HG02763 (cell line): ENCODE data around the gene FHAD1.
"Not testable (repeated sequence)": the region's sequence is repeated elsewhere in the genome, so short reads cannot be mapped to it uniquely, and the experiment has no call there.

Experiments used
- ATAC-seq: cut with Tn5 transposase; IDR thresholded peaks from one replicate; pipeline ENCODE4 v1.9.1; 2021; ENCODE audit warnings: mild to moderate bottlenecking, moderate library complexity; ENCODE audit not compliant: unreplicated experiment

The FHAD1 gene

DNA sequence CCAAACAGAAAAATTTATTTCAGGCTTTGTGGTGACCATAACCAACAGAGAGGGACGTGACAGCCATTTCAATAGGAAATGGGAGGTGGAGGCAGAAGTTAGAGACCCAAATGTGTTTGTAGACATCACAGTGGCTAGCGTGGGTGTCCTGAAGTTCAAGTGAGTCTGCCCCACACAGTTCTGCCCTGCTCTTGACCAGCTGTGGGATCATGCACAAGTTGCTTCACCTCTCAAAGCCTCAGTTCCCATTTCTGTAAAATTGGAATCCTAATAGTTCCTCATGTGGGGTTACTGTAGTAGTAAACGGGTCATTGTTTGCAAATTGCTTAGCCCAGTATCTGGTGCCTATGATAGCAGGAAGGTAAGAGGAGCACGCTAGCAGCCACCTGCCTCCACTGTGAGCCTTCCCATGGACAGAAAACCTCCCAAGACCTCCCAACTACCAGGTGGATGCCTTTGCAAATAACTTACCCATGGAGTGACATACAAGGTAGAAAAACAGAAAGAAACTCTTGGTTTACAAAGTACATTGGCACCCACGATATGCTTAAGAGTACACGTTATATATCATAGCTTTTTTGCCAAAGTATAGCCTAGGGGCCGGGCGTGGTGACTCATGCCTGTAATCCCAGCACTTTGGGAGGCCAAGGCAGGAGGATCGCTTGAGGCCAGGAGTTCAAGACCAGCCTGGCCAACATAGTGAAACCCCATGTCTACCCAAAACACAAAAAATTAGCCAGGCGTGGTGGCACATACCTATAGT lies 29.1 kb downstream of the FHAD1 start:
- ATAC-seq: no peak

- no peak for ATAC-seq
These were observed 29.8 kb downstream of the FHAD1 start for GRCh38 chr1:15276691-15277446.

DNA sequence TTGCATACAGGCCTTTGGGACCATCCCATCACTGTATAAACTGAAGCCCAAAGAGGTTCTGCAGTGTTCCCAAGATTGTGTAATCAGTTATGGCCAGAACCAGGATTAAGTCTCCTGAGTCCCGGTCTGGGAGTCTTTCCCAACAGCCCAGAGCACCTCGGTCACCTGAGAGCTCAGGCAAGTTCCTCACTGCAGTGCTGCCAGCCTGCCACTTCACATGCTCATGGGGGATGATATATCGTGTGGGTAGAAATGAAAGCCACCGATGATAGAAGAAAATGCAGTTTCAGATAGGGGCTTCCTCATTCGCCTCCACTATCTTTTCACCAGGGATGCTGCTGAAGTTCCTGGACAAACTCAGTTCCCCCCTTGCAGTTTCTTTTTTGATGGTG lies 30.4 kb downstream of the FHAD1 start:
- no peak for ATAC-seq

GRCh38 chr1:15277933-15278332 lies 30.9 kb downstream of the FHAD1 start:
- no peak for ATAC-seq

- ATAC-seq: no peak
These were observed 32.7 kb downstream of the FHAD1 start for GRCh38 chr1:15279576-15280230.

DNA sequence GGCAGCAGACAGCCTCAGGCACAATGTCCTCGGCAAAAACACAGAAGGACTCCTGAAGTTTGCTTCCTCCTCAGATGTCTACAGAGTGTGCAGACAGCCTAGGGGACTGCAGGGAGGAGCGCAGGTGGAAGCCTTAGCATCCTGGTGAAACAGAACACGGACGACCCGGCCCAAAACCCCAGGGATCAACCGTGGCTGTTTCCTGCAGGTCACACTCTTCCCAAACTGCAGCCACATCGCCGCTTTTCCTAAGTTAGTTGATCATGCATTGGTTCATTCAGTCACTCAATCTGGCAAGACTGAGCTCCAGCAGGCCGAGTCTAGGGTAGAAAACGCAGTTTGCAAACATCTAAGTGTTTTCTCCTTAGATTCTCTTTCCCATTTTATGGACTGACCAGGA lies 33.4 kb downstream of the FHAD1 start:
- no peak for ATAC-seq

DNA sequence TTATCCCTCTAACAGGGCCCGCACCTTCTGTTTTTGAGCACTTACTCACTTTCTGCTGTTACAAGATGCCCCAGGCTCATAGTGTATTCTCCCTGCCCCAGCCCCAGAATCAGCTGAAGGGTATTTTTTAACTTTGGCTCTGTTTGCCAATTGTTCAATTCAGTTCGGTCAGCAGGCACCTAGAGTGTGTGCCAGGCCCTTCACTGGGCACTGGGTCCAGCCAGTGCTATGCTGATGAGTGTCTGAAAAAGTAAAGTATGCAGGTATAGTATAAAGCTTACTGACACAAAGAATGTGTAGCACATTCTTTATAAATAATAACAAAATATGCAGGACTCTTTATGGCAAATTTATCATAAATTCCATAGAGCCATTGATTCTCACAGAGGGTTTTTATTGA lies 35.0 kb downstream of the FHAD1 start:
- ATAC-seq: no peak

GRCh38 chr1:15282810-15283474 lies 35.9 kb downstream of the FHAD1 start:
- ATAC-seq: no peak

GRCh38 chr1:15283526-15283925 lies 36.5 kb downstream of the FHAD1 start:
- ATAC-seq: no peak

DNA sequence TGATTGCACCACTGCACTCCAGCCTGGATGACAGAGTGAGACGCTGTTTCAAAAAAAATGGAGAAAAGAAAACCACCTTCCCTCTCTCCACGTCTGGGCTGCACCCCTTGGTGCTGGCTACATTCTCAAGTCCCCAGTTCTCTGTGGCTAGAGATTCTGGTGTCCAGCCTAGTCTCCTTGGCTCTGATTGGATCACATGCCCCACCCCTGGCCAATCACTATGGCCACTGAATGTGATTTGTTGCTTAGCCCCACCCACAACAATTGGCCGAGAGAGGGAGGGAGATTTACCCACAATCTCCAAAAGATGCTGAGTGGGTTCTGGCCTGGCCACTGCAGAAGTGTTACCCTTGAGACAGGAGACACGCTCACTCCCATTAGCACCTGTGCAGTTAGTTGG lies 39.4 kb downstream of the FHAD1 start:
- no peak for ATAC-seq

DNA sequence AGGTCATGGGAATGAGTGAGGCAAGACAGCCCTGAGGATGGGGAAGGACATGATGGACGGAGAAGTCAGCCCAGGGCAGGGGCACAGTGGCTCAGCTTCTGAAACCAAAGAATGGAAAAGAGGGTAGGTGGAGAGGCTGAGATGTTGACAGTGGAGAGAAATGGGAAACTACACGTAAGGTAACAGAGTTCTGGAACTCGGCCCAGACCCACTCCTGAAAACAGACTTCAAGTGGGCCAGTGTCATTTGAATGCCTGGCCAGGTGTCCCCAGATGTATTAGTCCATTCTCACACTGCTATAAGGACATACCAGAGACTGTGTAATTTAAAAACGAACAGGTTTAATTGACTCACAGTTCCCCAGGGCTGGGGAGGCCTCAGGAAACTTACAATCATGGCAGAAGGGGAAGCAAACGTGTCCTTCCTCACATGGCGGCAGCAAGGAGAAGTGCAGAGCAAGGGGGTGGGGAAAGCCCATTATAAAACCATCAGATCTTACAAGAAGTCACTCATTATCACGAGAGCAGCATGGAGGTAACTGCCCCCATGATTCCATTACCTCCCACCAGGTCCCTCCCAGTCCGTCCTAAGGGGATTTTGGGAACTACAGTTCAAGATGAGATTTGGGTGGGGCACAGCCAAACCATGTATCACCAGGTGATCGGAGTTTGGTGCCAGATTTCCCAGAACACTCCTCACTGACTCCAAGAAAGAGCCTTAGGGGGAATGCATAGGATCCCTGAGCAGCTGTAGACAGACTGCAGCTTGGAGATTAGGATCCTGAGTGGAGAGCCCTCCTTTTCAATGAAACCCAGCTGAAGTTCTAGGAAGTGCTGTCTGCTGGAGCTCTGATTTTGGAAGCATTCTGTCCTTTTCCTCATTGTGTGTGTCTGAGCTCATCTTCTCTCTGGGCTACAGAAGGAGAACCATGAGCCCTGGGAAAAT lies 40.3 kb downstream of the FHAD1 start:
- no peak for ATAC-seq

GRCh38 chr1:15288173-15288926 lies 41.3 kb downstream of the FHAD1 start:
- ATAC-seq: no peak

- no peak for ATAC-seq
These were observed 42.2 kb downstream of the FHAD1 start for GRCh38 chr1:15289251-15289651.

- no peak for ATAC-seq
These were observed 43.4 kb downstream of the FHAD1 start for GRCh38 chr1:15290382-15290781.

- ATAC-seq: no peak
These were observed 48.7 kb downstream of the FHAD1 start for GRCh38 chr1:15295696-15296095.

DNA sequence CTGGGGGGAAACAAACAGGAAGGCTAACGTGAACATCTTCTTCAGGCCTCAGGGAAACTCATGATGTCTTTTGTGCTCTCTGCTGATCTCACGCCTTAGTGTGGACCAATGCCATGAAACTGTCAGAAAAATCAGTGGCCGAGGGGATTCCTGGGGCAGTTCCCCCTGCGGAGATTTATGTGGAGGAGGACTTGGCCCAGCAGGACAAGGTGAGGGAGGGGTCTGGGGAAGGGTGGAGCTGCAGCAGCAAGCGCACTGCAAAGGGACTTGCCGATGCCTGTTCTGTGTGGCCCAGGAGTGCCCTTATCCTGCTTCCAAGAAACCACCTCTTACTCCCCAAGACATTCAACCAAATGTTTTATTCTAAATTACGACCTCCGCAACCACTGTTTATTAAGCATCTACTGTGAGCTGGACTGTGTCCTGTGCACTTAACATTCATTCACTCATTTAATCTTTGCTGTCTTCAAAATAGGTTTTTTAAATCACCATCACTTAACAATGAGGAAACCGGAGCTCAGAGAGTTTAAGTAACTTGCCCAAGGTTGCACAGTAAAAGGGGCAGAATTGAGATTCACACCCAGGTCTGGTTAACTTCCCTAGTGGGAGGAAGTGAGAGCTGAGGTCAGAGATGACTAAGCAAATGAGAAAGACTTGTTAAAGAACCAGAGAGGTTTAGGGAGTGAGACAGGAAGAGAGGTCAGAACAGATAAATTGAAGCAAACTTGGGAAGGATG lies 49.7 kb downstream of the FHAD1 start:
- no peak for ATAC-seq

DNA sequence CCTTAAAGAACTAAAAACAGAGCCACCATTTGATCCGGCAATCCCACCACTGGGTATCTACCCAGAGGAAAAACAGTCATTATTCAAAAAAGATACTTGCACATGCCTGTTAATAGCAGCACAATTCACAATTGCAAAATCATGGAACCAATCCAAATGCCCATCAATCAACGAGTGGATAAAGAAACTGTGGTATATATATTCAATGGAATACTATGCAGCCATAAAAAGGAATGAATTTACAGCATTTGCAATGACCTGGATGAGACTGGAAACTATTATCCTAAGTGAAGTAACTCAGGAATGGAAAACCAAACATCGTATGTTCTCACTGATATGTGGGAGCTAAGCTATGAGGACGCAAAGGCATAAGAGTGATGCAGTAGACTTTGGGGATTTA lies 51.0 kb downstream of the FHAD1 start:
- not testable (repeated sequence) for ATAC-seq

GRCh38 chr1:15299179-15299578 lies 52.2 kb downstream of the FHAD1 start:
- ATAC-seq: no peak

DNA sequence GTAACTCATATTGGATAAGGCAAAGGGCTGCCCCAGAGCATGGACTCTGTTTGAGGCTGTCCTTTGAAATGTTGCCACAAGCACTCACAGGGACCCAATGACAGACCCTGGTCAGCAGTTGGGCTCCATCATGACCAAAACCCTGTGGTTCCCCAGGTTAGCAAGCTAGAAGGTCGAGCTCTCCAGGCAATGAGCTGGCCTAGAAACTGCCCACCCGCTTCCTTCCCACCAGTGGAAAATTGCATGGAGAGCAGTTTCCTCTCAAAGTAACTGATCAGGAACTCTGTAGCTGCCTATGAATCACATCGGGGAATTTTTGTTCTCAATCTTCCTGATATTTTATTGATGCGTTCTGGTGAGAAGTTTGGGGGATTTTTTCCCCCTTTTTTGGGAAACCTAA lies 52.8 kb downstream of the FHAD1 start:
- no peak for ATAC-seq
